PC-3 (cell line): ENCODE measurements around the gene CD99L2. TPM values are rescaled to one million over a fixed set of nuclear protein-coding genes. Genes with fewer than 3 reads are reported as not detected.

Experiments
- ATAC-seq: fragments of 200-7000 bp; cut with Tn5 transposase; 2 replicates; pipeline ENCODE4 v1.9.1; 2020; ENCODE audit warnings: mild to moderate bottlenecking, moderate library complexity
- BruUV-seq: library from RNA; stranded (reverse); fragments of 400-500 nt; replicated peaks from 2 replicates; lab custom pipeline; 2021; lab: Mats Ljungman, UMichigan
- CTCF ChIA-PET: fragments of 300-600 bp; sonication (Branson Sonifier 250); formaldehyde crosslinking; loops from one replicate; lab custom pipeline; 2022; ENCODE audit warnings: antibody characterized with exemption; lab: Charles Lee
- POLR2A ChIA-PET: fragments of 300-600 bp; sonication (Branson Sonifier 250); formaldehyde crosslinking; loops from one replicate; lab custom pipeline; 2022; ENCODE audit warnings: antibody characterized with exemption; ENCODE audit not compliant: unreplicated experiment; lab: Charles Lee
- DNase-seq: peaks from one replicate; pipeline ENCODE4 v3.0.0-alpha.2; 2015
- H2AFZ ChIP-seq: fragments of 300-600 bp; sonication (generic); 2 replicates; pipeline ENCODE4 v1.6.0; 2016; ENCODE audit warnings: antibody characterized with exemption, low read length
- H3F3A ChIP-seq: fragments of 300-600 bp; sonication (generic); one replicate; pipeline ENCODE4 v1.6.0; 2017; ENCODE audit warnings: antibody characterized with exemption, low read length, control low read depth, mild to moderate bottlenecking; ENCODE audit not compliant: unreplicated experiment
- H3K27ac ChIP-seq: fragments of 300-600 bp; sonication (generic); 2 replicates; pipeline ENCODE4 v1.5.1; 2016; ENCODE audit warnings: mild to moderate bottlenecking, low read length
- H3K27me3 ChIP-seq: fragments of 300-600 bp; sonication (generic); 2 replicates; pipeline ENCODE4 v1.6.1; 2016; ENCODE audit warnings: low read length, mixed read lengths
- H3K36me3 ChIP-seq: fragments of 300-600 bp; sonication (generic); 2 replicates; pipeline ENCODE4 v1.6.1; 2016; ENCODE audit warnings: low read depth, mixed run types, low read length, mixed read lengths
- H3K4me1 ChIP-seq: fragments of 300-600 bp; sonication (generic); 2 replicates; pipeline ENCODE4 v1.5.1; 2016; ENCODE audit warnings: low read length; ENCODE audit not compliant: insufficient read depth
- H3K4me2 ChIP-seq: fragments of 300-600 bp; sonication (generic); 2 replicates; pipeline ENCODE4 v1.6.0; 2016; ENCODE audit warnings: low read length
- H3K4me3 ChIP-seq: fragments of 300-600 bp; sonication (generic); 2 replicates; pipeline ENCODE4 v1.5.1; 2016; ENCODE audit warnings: mild to moderate bottlenecking, low read length, mixed read lengths
- H3K79me2 ChIP-seq: fragments of 300-600 bp; sonication (generic); 2 replicates; pipeline ENCODE4 v1.6.1; 2017; ENCODE audit warnings: low read length, mixed read lengths
- H3K9ac ChIP-seq: fragments of 300-600 bp; sonication (generic); 2 replicates; pipeline ENCODE4 v1.6.0; 2016; ENCODE audit warnings: mild to moderate bottlenecking, low read length
- H3K9me2 ChIP-seq: fragments of 300-600 bp; sonication (generic); replicated peaks from 2 replicates; pipeline ENCODE4 v1.6.1; 2016; ENCODE audit warnings: mixed run types, low read length, mixed read lengths
- H3K9me3 ChIP-seq: fragments of 300-600 bp; sonication (generic); 2 replicates; pipeline ENCODE4 v1.6.1; 2016; ENCODE audit warnings: low read length, mixed read lengths
- H4K20me1 ChIP-seq: fragments of 300-600 bp; sonication (generic); 2 replicates; pipeline ENCODE4 v1.6.1; 2016; ENCODE audit warnings: low read length, mixed read lengths
- CTCF ChIP-seq: fragments of 300-600 bp; sonication (generic); conservative IDR thresholded peaks from 2 replicates; pipeline ENCODE4 v1.5.1; 2017; ENCODE audit warnings: antibody characterized with exemption, low read depth, mild to moderate bottlenecking, low read length
- EZH2 ChIP-seq: fragments of 300-600 bp; sonication (generic); IDR thresholded peaks from one replicate; pipeline ENCODE4 v1.6.1; 2017; ENCODE audit warnings: antibody characterized with exemption, mild to moderate bottlenecking, low read length; ENCODE audit not compliant: unreplicated experiment
- EZH2phosphoT487 ChIP-seq: fragments of 300-600 bp; sonication (generic); IDR thresholded peaks from 2 replicates; pipeline ENCODE4 v1.6.1; 2018; ENCODE audit warnings: mild to moderate bottlenecking, antibody characterized with exemption, low read length, borderline replicate concordance
- intact Hi-C: fragments of 100-400 bp; cut with micrococcal nuclease; formaldehyde crosslinking; loops from 2 replicates; pipeline ENCODE4 v1.9.0; 2023
- total RNA-seq: library from RNA; depleted of rRNA; stranded (reverse); fragments of >200 nt; gene quantifications from 2 replicates; pipeline ENCODE4 v1.2.3, GENCODE V29; 2014

The CD99L2 gene
- total RNA-seq, 1 experiment from 2014 or later: 9.4 TPM

DNA sequence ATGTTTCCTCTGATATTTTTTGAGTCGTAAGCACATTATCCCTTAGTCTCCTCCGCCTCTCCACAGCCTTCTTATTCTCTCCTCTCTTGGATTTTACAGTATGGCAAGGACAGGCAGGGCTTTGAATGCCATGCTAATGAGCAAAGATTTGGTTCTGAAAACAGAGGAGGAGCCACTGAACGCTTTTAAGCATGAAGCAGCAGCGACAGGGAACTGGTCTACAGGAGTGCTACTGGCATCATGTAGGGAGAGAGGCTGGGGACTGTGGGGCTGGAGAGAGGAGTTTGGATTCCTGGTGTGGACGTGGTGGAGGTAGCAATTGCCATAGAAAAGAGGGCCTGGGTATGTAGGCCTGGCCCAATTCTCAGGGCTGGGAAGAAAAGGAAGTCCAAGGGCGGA, 4.6 kb upstream of the CD99L2 start:
- H3K79me2 ChIP-seq: no peaks in the 10 kb centered on the region
- H3K9me3 ChIP-seq: no peaks in the 10 kb centered on the region
- H3K27me3 ChIP-seq: no peaks in the 10 kb centered on the region
- H3K27ac ChIP-seq: no peak overlapping the region
- no peak for TF ChIP-seq EZH2phosphoT487
- TF ChIP-seq CTCF: no peak
- no peak for TF ChIP-seq EZH2
- ChIA-PET POLR2A (no interaction called here), CTCF (no interaction called here)
- H2AFZ ChIP-seq: no peak overlapping the region
- no peak overlapping the region for H3K9ac ChIP-seq
- H3K9me2 ChIP-seq: no peaks in the 10 kb centered on the region
- no peaks in the 10 kb centered on the region for H3F3A ChIP-seq
- H3K36me3 ChIP-seq: no peaks in the 10 kb centered on the region
- H3K4me1 ChIP-seq: no peaks in the 10 kb centered on the region
- intact Hi-C loops: no loop called here
- BruUV-seq: no TSS peak
- no peaks in the 10 kb centered on the region for H4K20me1 ChIP-seq
- no peak overlapping the region for H3K4me3 ChIP-seq
- ATAC-seq (no peak), DNase-seq (no peak)
- H3K4me2 ChIP-seq: no peak overlapping the region

- Histone ChIP-seq H3K4me1 (peaks cover under 1% of the 10 kb centered on the region; the same call in 1 of the 2 replicates), H3K4me2 (no peak overlapping the region), H3K27me3 (no peaks in the 10 kb centered on the region), H2AFZ (no peak overlapping the region), H3K4me3 (no peak overlapping the region), H4K20me1 (no peaks in the 10 kb centered on the region), H3K9me3 (no peaks in the 10 kb centered on the region), H3K9me2 (no peaks in the 10 kb centered on the region), H3K9ac (no peak overlapping the region), H3F3A (no peaks in the 10 kb centered on the region), H3K27ac (no peak overlapping the region), H3K36me3 (no peaks in the 10 kb centered on the region), H3K79me2 (peaks cover 3% of the 10 kb centered on the region)
- no peak for TF ChIP-seq CTCF
- TF ChIP-seq EZH2phosphoT487: no peak
- TF ChIP-seq EZH2: no peak
- no TSS peak for BruUV-seq
- intact Hi-C loops: no loop called here
- ATAC-seq: no peak
- POLR2A ChIA-PET: no interaction called here
- no peak for DNase-seq
- CTCF ChIA-PET: no interaction called here
Measured at GRCh38 chrX:150902434-150903109, 4.1 kb upstream of the CD99L2 start.

DNA sequence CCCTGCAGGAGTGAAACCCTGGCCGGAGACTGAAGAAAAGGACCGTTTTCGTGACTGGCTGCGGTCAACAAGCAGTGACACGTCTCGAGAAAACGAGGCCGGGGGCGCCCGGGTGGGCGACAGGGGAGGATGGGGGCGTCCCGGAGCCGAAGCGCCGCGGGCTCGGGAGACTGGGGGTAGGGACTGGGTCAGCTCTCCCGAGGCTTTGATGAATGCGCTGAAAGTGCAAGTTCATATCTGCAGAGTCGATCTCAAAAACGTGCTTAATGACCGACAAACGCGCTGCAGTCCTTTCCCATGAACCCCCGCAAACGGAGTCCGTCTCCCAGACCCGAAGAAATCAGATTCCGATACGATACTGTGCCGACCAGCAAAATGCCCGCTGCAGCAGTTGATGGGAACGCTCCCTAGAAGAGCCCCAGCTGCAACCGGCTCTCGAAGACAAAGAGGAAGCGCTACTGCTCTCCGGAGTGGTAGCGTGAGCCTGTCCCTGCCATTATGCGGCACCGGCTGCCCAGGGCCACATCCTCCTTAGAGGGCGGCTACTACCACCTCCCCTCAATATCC, 806 bp upstream of the CD99L2 start:
- Histone ChIP-seq H3K27ac (no peak overlapping the region), H2AFZ (peak overlapping the region; percentile 98), H3K36me3 (no peaks in the 10 kb centered on the region), H3K4me2 (peak overlapping the region; percentile 99), H3K9me2 (no peaks in the 10 kb centered on the region), H3K79me2 (peaks cover 15% of the 10 kb centered on the region), H3K9me3 (no peaks in the 10 kb centered on the region), H3K27me3 (no peaks in the 10 kb centered on the region), H3K9ac (peak overlapping the region; percentile 93), H4K20me1 (no peaks in the 10 kb centered on the region), H3K4me3 (peak overlapping the region; percentile 92), H3F3A (no peaks in the 10 kb centered on the region), H3K4me1 (peaks cover 9% of the 10 kb centered on the region; the same call in 1 of the 2 replicates)
- TF ChIP-seq EZH2 (no peak), CTCF (no peak), EZH2phosphoT487 (no peak)
- intact Hi-C loops: loop anchor here (10.0 kb wide), 1 partner anchor 104 kb away; no protein-coding TSS in a partner anchor
- ATAC-seq: peak; percentile 28; the same call in 1 of the 2 replicates
- CTCF ChIA-PET: no interaction called here
- DNase-seq: peak; percentile 13
- BruUV-seq: TSS peak; percentile 35
- POLR2A ChIA-PET: no interaction called here
